Transverse colon (tissue), 4 donors: Measurements from ENCODE around the gene BIRC6. TPM values are rescaled to one million over a fixed set of nuclear protein-coding genes. Genes with fewer than 3 reads are reported as not detected.
"Not testable (repeated sequence)": the region's sequence is repeated elsewhere in the genome, so short reads cannot be mapped to it uniquely, and the experiment has no call there.

Experiments used
- DNase-seq: peaks from one replicate; pipeline ENCODE4 v3.0.0-alpha.2; 2019
- H3K27ac ChIP-seq, 4 donors: fragments of 200-600 bp; sonication (generic); 2 replicates each; pipeline ENCODE4 v1.5.1; 2016 to 2018; ENCODE audit warnings: inconsistent platforms in 4 of 4
- H3K27me3 ChIP-seq: fragments of 200-600 bp; sonication (generic); 2 replicates; pipeline ENCODE4 v1.5.1; 2017; ENCODE audit warnings: inconsistent platforms
- H3K36me3 ChIP-seq, 4 donors: fragments of 200-600 bp; sonication (generic); 2 replicates each; pipeline ENCODE4 v1.5.1; 2017 to 2019; ENCODE audit warnings: inconsistent platforms in 4 of 4
- H3K4me1 ChIP-seq, 4 donors: fragments of 200-600 bp; sonication (generic); 2 replicates each; pipeline ENCODE4 v1.5.1; 2017 to 2020; ENCODE audit warnings: inconsistent platforms in 4 of 4
- H3K4me3 ChIP-seq, 4 donors: fragments of 200-600 bp; sonication (generic); 1 replicate in 1 of 4; 2 replicates in 3 of 4; pipeline versions ENCODE4 v1.5.1 to v1.6.1; 2017 to 2019; ENCODE audit warnings: inconsistent platforms in 4 of 4
- H3K9me3 ChIP-seq, 2 donors: fragments of 200-600 bp; sonication (generic); 2 replicates each; pipeline ENCODE4 v1.5.1; 2017 to 2019; ENCODE audit warnings: inconsistent platforms in 2 of 2
- EP300 ChIP-seq: sonication (generic); formaldehyde crosslinking; IDR thresholded peaks from one replicate; pipeline ENCODE4 v1.6.1; 2017; ENCODE audit warnings: antibody characterized with exemption, low read depth
- POLR2A ChIP-seq: fragments of 450-650 bp; IDR thresholded peaks from one replicate; pipeline ENCODE4 v1.6.1; 2016; ENCODE audit warnings: antibody characterized with exemption, mild to moderate bottlenecking, moderate library complexity
- POLR2AphosphoS5 ChIP-seq, 3 donors: sonication (generic); formaldehyde crosslinking; IDR thresholded peaks; one replicate each; pipeline ENCODE4 v1.6.1; 2016; ENCODE audit warnings: antibody characterized with exemption in 3 of 3
- WGBS, 2 donors: methylation state at CpG; one replicate each; pipeline ENCODE4 v1.1.5; 2018; ENCODE audit warnings: low coverage in 1 of 2; 5-methylcytosine and 5-hydroxymethylcytosine counted together
- in situ Hi-C, 4 donors: fragments of 200-750 bp; cut with MboI; loops; one replicate each; pipeline versions ENCODE4 v1.15.0 to v1.15.1; 2017; ENCODE audit warnings: low sequenced_read_pairs in 3 of 4, low pct_ligation_motif_present in 1 of 4, low pct_unique_long_range_greater_than_20kb in 1 of 4
- intact Hi-C: fragments of 100-400 bp; cut with DNase I; formaldehyde crosslinking; loops from one replicate; pipeline ENCODE4 v1.15.1; 2023; ENCODE audit warnings: low total_unique reads
- total RNA-seq, 4 donors: library from RNA; depleted of rRNA; stranded (reverse); fragments of >200 nt; gene quantifications; one replicate each; pipeline ENCODE4 v1.1.0, GENCODE V29; 2016
- TF ChIP-seq, protein P1 (sequence below), 5 experiments: fragments of 200-600 bp in 3 of 5; fragments of 450-650 bp in 2 of 5; sonication (generic) in 3 of 5; IDR thresholded peaks; 1 replicate in 2 of 5; 2 replicates in 3 of 5; pipeline ENCODE4 v1.5.1; 2016 to 2017; ENCODE audit warnings: antibody characterized with exemption in 5 of 5, inconsistent platforms in 3 of 5, mild to moderate bottlenecking in 2 of 5, moderate library complexity in 1 of 5

Gene BIRC6
- total RNA-seq, 4 donors from 2014 or later = 131 to 337 (median 219) TPM

DNA sequence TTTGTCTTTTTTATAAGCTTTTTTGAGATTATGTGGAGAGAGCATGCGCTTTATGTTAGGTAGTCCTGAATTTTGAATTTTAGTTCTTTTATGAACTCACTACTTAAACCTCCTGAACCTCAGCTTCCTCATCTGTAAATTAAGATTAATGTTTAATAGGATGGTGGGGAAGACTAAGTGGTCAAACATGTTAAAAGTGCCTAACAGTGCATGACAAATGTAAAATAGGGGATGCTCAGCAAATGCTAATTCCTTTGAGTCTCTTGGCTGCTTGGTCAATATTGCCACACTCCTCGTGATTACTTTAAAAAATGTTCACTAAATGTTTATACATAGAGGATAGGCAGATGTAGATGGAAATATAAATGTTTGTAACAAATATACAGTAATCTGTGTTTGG, 6.8 kb downstream of the BIRC6 start:
- WGBS, 2 donors = 63% methylated on average over 2 of the region's 2 CpGs
- Histone ChIP-seq H3K4me3 (no peak overlapping the region), H3K27ac (no peak overlapping the region), H3K4me1 (peaks cover 21 to 69% (median 35%) of the 10 kb centered on the region in 4 donors), H3K9me3 (no peaks in the 10 kb centered on the region), H3K36me3 (no peaks in the 10 kb centered on the region), H3K27me3 (no peaks in the 10 kb centered on the region)
- in situ Hi-C loops = no loop called here
- intact Hi-C loops = no loop called here
- TF ChIP-seq, protein P1, sequence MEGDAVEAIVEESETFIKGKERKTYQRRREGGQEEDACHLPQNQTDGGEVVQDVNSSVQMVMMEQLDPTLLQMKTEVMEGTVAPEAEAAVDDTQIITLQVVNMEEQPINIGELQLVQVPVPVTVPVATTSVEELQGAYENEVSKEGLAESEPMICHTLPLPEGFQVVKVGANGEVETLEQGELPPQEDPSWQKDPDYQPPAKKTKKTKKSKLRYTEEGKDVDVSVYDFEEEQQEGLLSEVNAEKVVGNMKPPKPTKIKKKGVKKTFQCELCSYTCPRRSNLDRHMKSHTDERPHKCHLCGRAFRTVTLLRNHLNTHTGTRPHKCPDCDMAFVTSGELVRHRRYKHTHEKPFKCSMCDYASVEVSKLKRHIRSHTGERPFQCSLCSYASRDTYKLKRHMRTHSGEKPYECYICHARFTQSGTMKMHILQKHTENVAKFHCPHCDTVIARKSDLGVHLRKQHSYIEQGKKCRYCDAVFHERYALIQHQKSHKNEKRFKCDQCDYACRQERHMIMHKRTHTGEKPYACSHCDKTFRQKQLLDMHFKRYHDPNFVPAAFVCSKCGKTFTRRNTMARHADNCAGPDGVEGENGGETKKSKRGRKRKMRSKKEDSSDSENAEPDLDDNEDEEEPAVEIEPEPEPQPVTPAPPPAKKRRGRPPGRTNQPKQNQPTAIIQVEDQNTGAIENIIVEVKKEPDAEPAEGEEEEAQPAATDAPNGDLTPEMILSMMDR (IDR thresholded peaks at IDR 0.05) = no peak
- no peak for TF ChIP-seq EP300
- no peak for TF ChIP-seq POLR2AphosphoS5 (IDR thresholded peaks at IDR 0.05)
- TF ChIP-seq POLR2A = no peak
- DNase-seq = no peak

- H3K36me3 ChIP-seq, H3K4me3 ChIP-seq, DNase-seq, H3K27me3 ChIP-seq, intact Hi-C loops, H3K27ac ChIP-seq, in situ Hi-C loops, H3K9me3 ChIP-seq: not testable (repeated sequence)
- 80 to 89% methylated on average over 7 to 9 of the region's 9 CpGs for WGBS, 2 donors
- H3K4me1 ChIP-seq = peaks cover 14 to 63% (median 28%) of the 10 kb centered on the region in 4 donors
Observed at GRCh38 chr2:32364290-32364689, 7.5 kb downstream of the BIRC6 start.

- H3K27me3 ChIP-seq, H3K9me3 ChIP-seq, H3K4me3 ChIP-seq, in situ Hi-C loops, DNase-seq, intact Hi-C loops, H3K27ac ChIP-seq, H3K36me3 ChIP-seq: not testable (repeated sequence)
- H3K4me1 ChIP-seq = peaks cover under 1 to 49% (median 20%) of the 10 kb centered on the region in 4 donors
- 96% methylated on average over 3 of the region's 3 CpGs; no CpG with 5 or more reads in 1 of the 2 donors for WGBS, 2 donors
Observed at GRCh38 chr2:32365679-32366078, 8.9 kb downstream of the BIRC6 start.

DNA sequence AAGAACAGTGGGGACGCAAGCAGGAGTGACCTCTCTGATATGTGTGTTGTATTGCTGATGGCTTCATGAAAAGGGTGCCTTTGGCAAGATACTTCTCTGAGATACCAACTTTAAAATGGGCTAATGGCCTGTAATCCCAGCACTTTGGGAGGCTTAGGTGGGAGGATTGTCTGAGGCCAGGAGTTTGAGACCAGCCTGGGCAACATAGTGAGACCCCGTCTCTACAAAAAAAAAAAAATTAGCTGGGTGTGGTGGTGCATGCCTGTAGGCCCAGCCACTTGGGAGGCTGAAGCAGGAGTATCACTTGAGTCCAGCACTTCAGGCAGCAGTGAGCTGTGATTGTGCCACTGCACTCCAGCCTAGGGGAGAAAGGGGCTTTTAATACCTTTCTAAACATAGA, 9.8 kb downstream of the BIRC6 start:
- TF ChIP-seq, protein P1 (IDR thresholded peaks at IDR 0.05) = no peak
- TF ChIP-seq POLR2AphosphoS5 (IDR thresholded peaks at IDR 0.05) (no peak), EP300 (no peak), POLR2A (no peak)
- in situ Hi-C loops (no loop called here), intact Hi-C loops (no loop called here)
- H3K4me1 ChIP-seq = peaks cover 0 to 46% (median 20%) of the 10 kb centered on the region in 4 donors
- no peaks in the 10 kb centered on the region for H3K9me3 ChIP-seq
- no peaks in the 10 kb centered on the region for H3K36me3 ChIP-seq
- H3K27me3 ChIP-seq = no peaks in the 10 kb centered on the region
- H3K4me3 ChIP-seq = no peak overlapping the region
- no peak for DNase-seq
- WGBS, 2 donors = 96 to 100% methylated on average over 2 of the region's 2 CpGs
- H3K27ac ChIP-seq = no peak overlapping the region

GRCh38 chr2:32369222-32369621, 12.4 kb downstream of the BIRC6 start:
- H3K4me3 ChIP-seq = no peak overlapping the region
- H3K4me1 ChIP-seq = peaks cover 4 to 48% (median 17%) of the 10 kb centered on the region in 4 donors
- in situ Hi-C loops = no loop called here
- intact Hi-C loops = no loop called here
- H3K36me3 ChIP-seq = no peaks in the 10 kb centered on the region
- 94% methylated on average over 9 of the region's 9 CpGs; no CpG with 5 or more reads in 1 of the 2 donors for WGBS, 2 donors
- no peaks in the 10 kb centered on the region for H3K27me3 ChIP-seq
- no peak overlapping the region for H3K27ac ChIP-seq
- H3K9me3 ChIP-seq = no peaks in the 10 kb centered on the region
- TF ChIP-seq POLR2AphosphoS5 (IDR thresholded peaks at IDR 0.05) (no peak), EP300 (no peak), POLR2A (no peak)
- TF ChIP-seq, protein P1 (IDR thresholded peaks at IDR 0.05) = no peak
- DNase-seq = no peak

GRCh38 chr2:32370942-32371341, 14.1 kb downstream of the BIRC6 start:
- H3K27me3 ChIP-seq, H3K4me3 ChIP-seq, in situ Hi-C loops, H3K9me3 ChIP-seq, H3K27ac ChIP-seq, DNase-seq, intact Hi-C loops, H3K36me3 ChIP-seq: not testable (repeated sequence)
- WGBS, 2 donors = 96% methylated on average over 2 to 5 of the region's 5 CpGs
- H3K4me1 ChIP-seq = peaks cover 4 to 40% (median 13%) of the 10 kb centered on the region in 4 donors
